Ishikawa (cell line): ENCODE measurements around the gene MYO1E.

Source experiments
- CEBPB ChIP-seq: IDR thresholded peaks from 2 replicates; pipeline ENCODE4 v1.6.1; 2012
- CREB1 ChIP-seq: IDR thresholded peaks from 2 replicates; pipeline ENCODE4 v1.6.1; 2012; ENCODE audit warnings: low read depth
- EGR1 ChIP-seq: IDR thresholded peaks from 2 replicates; pipeline ENCODE4 v1.6.1; 2012
- EP300 ChIP-seq: IDR thresholded peaks from 2 replicates; pipeline ENCODE4 v1.6.1; 2012; ENCODE audit warnings: borderline replicate concordance
- FOXM1 ChIP-seq: IDR thresholded peaks from 2 replicates; pipeline ENCODE4 v1.6.1; 2012; ENCODE audit warnings: low read depth, borderline replicate concordance
- MAX ChIP-seq: IDR thresholded peaks from 2 replicates; pipeline ENCODE4 v1.6.1; 2012
- NFIC ChIP-seq: IDR thresholded peaks from 2 replicates; pipeline ENCODE4 v1.6.1; 2012
- RAD21 ChIP-seq: IDR thresholded peaks from 2 replicates; pipeline ENCODE4 v1.6.1; 2012; ENCODE audit warnings: low read depth
- REST ChIP-seq: IDR thresholded peaks from 2 replicates; pipeline ENCODE4 v1.6.1; 2012; ENCODE audit warnings: low read depth, mild to moderate bottlenecking
- TAF1 ChIP-seq: IDR thresholded peaks from 2 replicates; pipeline ENCODE4 v1.6.1; 2012; ENCODE audit warnings: low read depth, mild to moderate bottlenecking
- TCF12 ChIP-seq: IDR thresholded peaks from 2 replicates; pipeline ENCODE4 v1.6.1; 2012; ENCODE audit warnings: low read depth
- TEAD4 ChIP-seq: IDR thresholded peaks from 2 replicates; pipeline ENCODE4 v1.6.1; 2012
- YY1 ChIP-seq: IDR thresholded peaks from 2 replicates; pipeline ENCODE4 v1.6.1; 2012; ENCODE audit warnings: low read depth
- ZBTB7A ChIP-seq: IDR thresholded peaks from 2 replicates; pipeline ENCODE4 v1.6.1; 2012; ENCODE audit warnings: low read depth
- TF ChIP-seq, protein P1 (sequence below): IDR thresholded peaks from 2 replicates; pipeline ENCODE4 v1.6.1; 2012

The MYO1E gene

GRCh38 chr15:59340325-59340724 is 32.3 kb downstream of the MYO1E start:
- TF ChIP-seq, protein P1, sequence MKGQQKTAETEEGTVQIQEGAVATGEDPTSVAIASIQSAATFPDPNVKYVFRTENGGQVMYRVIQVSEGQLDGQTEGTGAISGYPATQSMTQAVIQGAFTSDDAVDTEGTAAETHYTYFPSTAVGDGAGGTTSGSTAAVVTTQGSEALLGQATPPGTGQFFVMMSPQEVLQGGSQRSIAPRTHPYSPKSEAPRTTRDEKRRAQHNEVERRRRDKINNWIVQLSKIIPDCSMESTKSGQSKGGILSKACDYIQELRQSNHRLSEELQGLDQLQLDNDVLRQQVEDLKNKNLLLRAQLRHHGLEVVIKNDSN = no peak
- TF ChIP-seq TCF12 (no peak), EP300 (no peak), ZBTB7A (no peak), CEBPB (no peak), YY1 (no peak), TEAD4 (no peak), NFIC (no peak)

DNA sequence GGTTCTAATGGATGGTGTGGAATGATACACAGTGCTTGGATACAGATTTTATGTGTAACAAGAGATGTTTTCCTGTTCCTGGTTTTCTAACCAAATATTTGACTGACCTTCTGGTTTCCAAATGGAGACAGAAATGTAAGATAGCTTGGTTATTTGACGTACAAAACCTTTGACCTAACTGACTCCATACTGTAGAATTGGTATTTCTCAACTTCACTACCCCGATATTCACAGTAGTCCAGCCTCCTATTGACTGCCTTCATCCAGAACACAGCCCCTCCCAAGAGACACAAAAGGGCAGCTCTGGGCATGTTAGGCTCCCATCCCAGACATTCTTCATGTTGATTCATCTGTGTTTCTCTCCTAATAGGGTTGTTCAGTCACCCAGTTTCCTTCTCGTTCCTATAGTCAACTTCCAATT is 33.4 kb downstream of the MYO1E start:
- no peak for TF ChIP-seq TCF12
- TF ChIP-seq RAD21 = no peak
- TF ChIP-seq CREB1 = no peak
- no peak for TF ChIP-seq TEAD4
- TF ChIP-seq REST = no peak
- no peak for TF ChIP-seq EGR1
- no peak for TF ChIP-seq MAX
- no peak for TF ChIP-seq ZBTB7A
- no peak for TF ChIP-seq CEBPB
- TF ChIP-seq NFIC = no peak
- TF ChIP-seq YY1 = no peak
- no peak for TF ChIP-seq FOXM1
- TF ChIP-seq, protein P1 = no peak
- no peak for TF ChIP-seq TAF1
- TF ChIP-seq EP300 = no peak

GRCh38 chr15:59338414-59338813 is 34.3 kb downstream of the MYO1E start:
- no peak for TF ChIP-seq YY1
- TF ChIP-seq EGR1 = no peak
- no peak for TF ChIP-seq CEBPB
- TF ChIP-seq FOXM1 = no peak
- no peak for TF ChIP-seq TAF1
- TF ChIP-seq MAX = no peak
- TF ChIP-seq TEAD4 = no peak
- TF ChIP-seq ZBTB7A = no peak
- no peak for TF ChIP-seq TCF12
- TF ChIP-seq RAD21 = no peak
- TF ChIP-seq, protein P1 = no peak
- TF ChIP-seq NFIC = no peak
- TF ChIP-seq CREB1 = no peak
- no peak for TF ChIP-seq REST

GRCh38 chr15:59335207-59335786 is 37.4 kb downstream of the MYO1E start:
- TF ChIP-seq CEBPB = no peak
- TF ChIP-seq REST = no peak
- TF ChIP-seq TAF1 = no peak
- no peak for TF ChIP-seq TCF12
- TF ChIP-seq EP300 = no peak
- TF ChIP-seq CREB1 = no peak
- TF ChIP-seq YY1 = no peak
- TF ChIP-seq MAX = no peak
- TF ChIP-seq RAD21 = no peak
- no peak for TF ChIP-seq EGR1
- TF ChIP-seq, protein P1 = no peak
- TF ChIP-seq ZBTB7A = no peak
- TF ChIP-seq NFIC = no peak
- no peak for TF ChIP-seq FOXM1
